HG03432 (cell line): Measurements from ENCODE around the gene ARHGEF25.
"Not testable (repeated sequence)": the region's sequence is repeated elsewhere in the genome, so short reads cannot be mapped to it uniquely, and the experiment has no call there.

Experiments used
- ATAC-seq: cut with Tn5 transposase; IDR thresholded peaks from one replicate; pipeline ENCODE4 v1.9.1; 2021; ENCODE audit warnings: mild to moderate bottlenecking, moderate library complexity; ENCODE audit not compliant: unreplicated experiment

Gene ARHGEF25

GRCh38 chr12:57632958-57633840 is 22.0 kb downstream of the ARHGEF25 start, which contains the start of gene B4GALNT1:
B4GALNT1 (minus strand) TSS chr12:57633201; CDS start chr12:57632132, 1,069 bp downstream.
- peak; percentile 90 for ATAC-seq

- not testable (repeated sequence) for ATAC-seq
These were observed 25.5 kb downstream of the ARHGEF25 start for GRCh38 chr12:57636731-57637130.

GRCh38 chr12:57637364-57637763 is 26.1 kb downstream of the ARHGEF25 start:
- ATAC-seq, result no peak

GRCh38 chr12:57638096-57638495 is 26.9 kb downstream of the ARHGEF25 start:
- ATAC-seq, result no peak

GRCh38 chr12:57640175-57641042 is 29.2 kb downstream of the ARHGEF25 start:
- no peak for ATAC-seq

GRCh38 chr12:57641699-57642442 is 30.6 kb downstream of the ARHGEF25 start:
- ATAC-seq, result no peak

- not testable (repeated sequence) for ATAC-seq
These were observed 34.9 kb downstream of the ARHGEF25 start for GRCh38 chr12:57645990-57646658.

- not testable (repeated sequence) for ATAC-seq
These were observed 35.4 kb downstream of the ARHGEF25 start for GRCh38 chr12:57646659-57647049.

GRCh38 chr12:57654042-57654441 is 42.8 kb downstream of the ARHGEF25 start:
- no peak for ATAC-seq

- ATAC-seq, result no peak
These were observed 44.5 kb downstream of the ARHGEF25 start for GRCh38 chr12:57655541-57656240.

- not testable (repeated sequence) for ATAC-seq
These were observed 45.2 kb downstream of the ARHGEF25 start for GRCh38 chr12:57656408-57656807.

GRCh38 chr12:57657744-57658143 is 46.5 kb downstream of the ARHGEF25 start:
- ATAC-seq, result no peak

GRCh38 chr12:57658890-57659289 is 47.7 kb downstream of the ARHGEF25 start:
- ATAC-seq, result no peak

GRCh38 chr12:57661376-57661775 is 50.1 kb downstream of the ARHGEF25 start:
- no peak for ATAC-seq

GRCh38 chr12:57665066-57665820 is 54.0 kb downstream of the ARHGEF25 start:
- ATAC-seq, result not testable (repeated sequence)
